HG03558 (cell line): ENCODE measurements around the gene WFDC10A.
"Not testable (repeated sequence)": the region's sequence is repeated elsewhere in the genome, so short reads cannot be mapped to it uniquely, and the experiment has no call there.

Experiments
- ATAC-seq: cut with Tn5 transposase; IDR thresholded peaks from one replicate; pipeline ENCODE4 v1.9.1; 2021; ENCODE audit warnings: moderate number of reproducible peaks; ENCODE audit not compliant: unreplicated experiment; ENCODE audit errors: extremely low read depth

The WFDC10A gene

GRCh38 chr20:45646875-45647274, 17.3 kb downstream of the WFDC10A start:
- ATAC-seq = no peak

GRCh38 chr20:45647441-45648050, 18.0 kb downstream of the WFDC10A start:
- ATAC-seq = no peak

GRCh38 chr20:45649312-45649863, 19.8 kb downstream of the WFDC10A start:
- ATAC-seq = no peak

DNA sequence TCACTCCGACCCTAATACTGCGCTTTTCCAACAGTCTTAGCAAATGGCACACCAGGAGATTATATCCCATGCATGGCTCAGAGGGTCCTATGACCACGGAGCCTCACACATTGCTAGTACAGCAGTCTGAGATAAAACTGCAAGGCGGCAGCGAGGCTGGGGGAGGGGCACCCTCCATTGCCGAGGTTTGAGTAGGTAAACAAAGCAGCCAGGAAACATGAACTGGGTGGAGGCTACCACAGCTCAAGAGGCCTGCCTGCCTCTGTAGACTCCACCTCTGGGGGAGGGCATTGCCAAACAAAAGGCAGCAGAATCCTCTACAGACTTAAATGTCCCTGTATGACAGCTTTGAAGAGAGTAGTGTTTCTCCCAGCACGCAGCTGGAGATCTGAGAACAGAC, 22.2 kb downstream of the WFDC10A start:
- ATAC-seq = not testable (repeated sequence)

DNA sequence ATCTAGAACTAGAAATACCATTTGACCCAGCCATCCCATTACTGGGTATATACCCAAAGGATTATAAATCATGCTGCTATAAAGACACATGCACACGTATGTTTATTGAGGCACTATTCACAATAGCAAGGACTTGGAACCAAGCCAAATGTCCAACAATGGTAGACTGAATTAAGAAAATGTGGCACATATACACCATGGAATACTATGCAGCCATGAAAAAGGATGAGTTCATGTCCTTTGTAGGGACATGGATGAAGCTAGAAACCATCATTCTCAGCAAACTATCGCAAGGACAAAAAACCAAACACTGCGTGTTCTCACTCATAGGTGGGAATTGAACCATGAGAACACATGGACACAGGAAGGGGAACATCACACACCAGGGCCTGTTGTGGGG, 27.5 kb downstream of the WFDC10A start:
- not testable (repeated sequence) for ATAC-seq

GRCh38 chr20:45670139-45670538, 40.6 kb downstream of the WFDC10A start, which contains the start of gene WFDC11:
WFDC11 (minus strand) TSS chr20:45670239; CDS start chr20:45650600, 19,639 bp downstream.
- ATAC-seq = no peak

- no peak for ATAC-seq
Measured at GRCh38 chr20:45672765-45673164, 43.2 kb downstream of the WFDC10A start.

DNA sequence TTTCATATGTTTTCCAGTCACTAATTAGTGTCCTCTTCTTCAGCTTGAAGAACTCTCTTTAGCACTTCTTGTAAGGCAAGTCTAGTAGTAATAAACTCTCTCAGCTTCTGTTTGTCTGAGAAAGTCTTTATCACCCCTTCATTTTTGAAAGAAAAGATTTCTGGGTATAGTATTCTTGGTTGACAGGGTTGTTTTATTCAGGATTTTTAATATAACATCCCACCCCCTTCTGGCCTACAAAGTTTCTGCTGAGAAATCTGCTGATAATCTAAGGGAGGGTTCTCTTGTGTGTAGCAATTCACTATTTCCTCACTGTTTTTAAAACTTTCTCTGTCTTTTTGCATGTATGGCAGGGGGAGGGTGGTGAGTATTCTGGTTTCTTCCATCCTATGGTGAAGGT, 50.1 kb downstream of the WFDC10A start:
- no peak for ATAC-seq
